T-cell (primary cell): ENCODE data around the gene CORIN. TPM values are rescaled to one million over a fixed set of nuclear protein-coding genes. Genes with fewer than 3 reads are reported as not detected.

ENCODE experiments used
- ATAC-seq, 4 experiments: fragments of 200-7000 bp in 3 of 4; fragments of 150-1000 bp in 1 of 4; cut with Tn5 transposase; replicated peaks in 1 of 4; 1 replicate in 3 of 4; 2 replicates in 1 of 4; pipeline ENCODE4 v1.10.0; 2021; ENCODE audit warnings: moderate library complexity in 3 of 4, mild to moderate bottlenecking in 2 of 4, moderate number of reproducible peaks in 1 of 4
- CTCF ChIA-PET, 2 donors: fragments of 300-600 bp; sonication (Branson Sonifier 250); formaldehyde crosslinking; loops; one replicate each; lab custom pipeline; 2022; ENCODE audit warnings: antibody characterized with exemption in 2 of 2; lab: Charles Lee
- POLR2A ChIA-PET, 2 donors: fragments of 300-600 bp; sonication (Branson Sonifier 250); formaldehyde crosslinking; loops; one replicate each; lab custom pipeline; 2022; ENCODE audit warnings: antibody characterized with exemption in 2 of 2; lab: Charles Lee
- DNase-seq, 35 experiments: peaks; one replicate each; pipeline versions ENCODE4 v3.0.0 to v3.0.0-alpha.2; 2013 to 2023
- H3K27ac ChIP-seq: one replicate; pipeline ENCODE4 v1.5.1; 2013; ENCODE audit warnings: low read length
- H3K27me3 ChIP-seq, 2 experiments: replicated peaks in 1 of 2; 1 replicate in 1 of 2; 2 replicates in 1 of 2; pipeline versions ENCODE4 v1.6.1 to v1.7.0; 2013; ENCODE audit warnings: low read length in 1 of 2, mixed read lengths in 1 of 2; ENCODE audit not compliant: control insufficient read depth in 2 of 2, insufficient read depth in 2 of 2; ENCODE audit errors: extremely low read depth in 1 of 2
- H3K36me3 ChIP-seq, 2 donors: 1 replicate in 1 of 2; 2 replicates in 1 of 2; pipeline versions ENCODE4 v1.6.1 to v1.7.0; 2013; ENCODE audit warnings: low read length in 1 of 2; ENCODE audit not compliant: control insufficient read depth in 2 of 2, insufficient read depth in 1 of 2; ENCODE audit errors: extremely low read depth in 1 of 2
- H3K4me1 ChIP-seq, 2 experiments: 1 replicate in 1 of 2; 2 replicates in 1 of 2; pipeline versions ENCODE4 v1.6.1 to v1.7.0; 2013; ENCODE audit warnings: low read length in 2 of 2, mixed read lengths in 1 of 2; ENCODE audit not compliant: insufficient read depth in 2 of 2, control insufficient read depth in 1 of 2; ENCODE audit errors: extremely low read depth in 1 of 2
- H3K4me3 ChIP-seq, 2 donors: 1 replicate in 1 of 2; 2 replicates in 1 of 2; pipeline versions ENCODE4 v1.5.1 to v1.7.0; 2013; ENCODE audit warnings: mild to moderate bottlenecking in 2 of 2, low read length in 1 of 2, moderate library complexity in 1 of 2; ENCODE audit not compliant: control insufficient read depth in 1 of 2; ENCODE audit errors: extremely low read depth in 1 of 2
- H3K9me3 ChIP-seq: 2 replicates; pipeline ENCODE4 v1.7.0; 2013
- H3K27ac Mint-ChIP-seq, 2 donors: one replicate each; pipeline ENCODE4 v1.8.0; 2020 to 2021; ENCODE audit warnings: mild to moderate bottlenecking in 2 of 2, mixed read lengths in 2 of 2
- H3K27me3 Mint-ChIP-seq, 2 donors: one replicate each; pipeline ENCODE4 v1.8.0; 2021 to 2022; ENCODE audit warnings: mixed read lengths in 2 of 2
- H3K36me3 Mint-ChIP-seq: one replicate; pipeline ENCODE4 v1.8.0; 2021; ENCODE audit warnings: mixed read lengths
- H3K4me1 Mint-ChIP-seq, 3 donors: one replicate each; pipeline ENCODE4 v1.8.0; 2020 to 2022; ENCODE audit warnings: mixed read lengths in 3 of 3, mild to moderate bottlenecking in 1 of 3
- H3K4me3 Mint-ChIP-seq, 3 donors: one replicate each; pipeline ENCODE4 v1.8.0; 2020 to 2022; ENCODE audit warnings: mild to moderate bottlenecking in 3 of 3, mixed read lengths in 3 of 3, moderate library complexity in 3 of 3
- H3K9me3 Mint-ChIP-seq, 3 donors: one replicate each; pipeline ENCODE4 v1.8.0; 2020 to 2022; ENCODE audit warnings: mixed read lengths in 3 of 3
- WGBS: methylation state at CpG from one replicate; pipeline ENCODE4 v1.1.5; 2013; ENCODE audit warnings: missing lambda C conversion rate; ENCODE audit not compliant: insufficient coverage; 5-methylcytosine and 5-hydroxymethylcytosine counted together
- total RNA-seq, 35 experiments: library from RNA in 6 of 35; stranded (reverse) in 6 of 35; fragments of 120-200 nt in 1 of 35; gene quantifications; one replicate each; pipeline versions ENCODE4 v1.2.1 to v1.2.4 and lab custom pipeline; 2013 to 2026

Gene CORIN
- total RNA-seq, 5 donors from 2014 or later (not counting 1 experiment from before 2014, with no cell fraction given): 0.44 to 0.86 (median 0.55) TPM; not detected in 1

DNA sequence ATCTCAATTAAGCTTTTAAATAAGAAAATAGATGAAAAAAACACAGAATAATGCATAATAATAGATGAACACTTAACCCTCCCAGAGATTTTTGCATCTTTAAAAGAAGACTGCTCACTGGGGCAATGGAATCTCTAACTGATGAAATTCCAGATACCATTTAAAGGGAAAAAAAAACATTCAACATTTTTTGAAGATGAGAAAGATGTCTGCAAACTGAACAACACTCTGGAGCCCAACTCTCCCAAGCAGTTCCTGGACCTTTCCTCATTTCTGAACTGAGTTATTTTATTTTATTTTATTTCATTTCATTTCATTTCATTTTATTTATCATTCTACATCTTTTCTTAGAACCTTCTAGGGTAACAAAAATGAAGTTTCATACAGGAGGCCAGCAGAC is 90.7 kb downstream of the CORIN start:
- Histone ChIP-seq H3K27ac (no peak overlapping the region), H3K9me3 (no peaks in the 10 kb centered on the region), H3K36me3 (no peaks in the 10 kb centered on the region), H3K27me3 (no peaks in the 10 kb centered on the region), H3K4me3 (no peak overlapping the region), H3K4me1 (no peaks in the 10 kb centered on the region)
- Mint-ChIP-seq H3K9me3 (peaks cover 0 to 6% (median 3%) of the 10 kb centered on the region in 3 donors), H3K27me3 (peaks cover 10 to 21% of the 10 kb centered on the region in 2 donors), H3K4me1 (peaks cover 0 to 5% (median 2%) of the 10 kb centered on the region in 3 donors), H3K27ac (no peak overlapping the region), H3K4me3 (no peak overlapping the region), H3K36me3 (no peaks in the 10 kb centered on the region)
- ChIA-PET CTCF (no interaction called here), POLR2A (no interaction called here)
- DNase-seq (no peak), ATAC-seq (no peak)

DNA sequence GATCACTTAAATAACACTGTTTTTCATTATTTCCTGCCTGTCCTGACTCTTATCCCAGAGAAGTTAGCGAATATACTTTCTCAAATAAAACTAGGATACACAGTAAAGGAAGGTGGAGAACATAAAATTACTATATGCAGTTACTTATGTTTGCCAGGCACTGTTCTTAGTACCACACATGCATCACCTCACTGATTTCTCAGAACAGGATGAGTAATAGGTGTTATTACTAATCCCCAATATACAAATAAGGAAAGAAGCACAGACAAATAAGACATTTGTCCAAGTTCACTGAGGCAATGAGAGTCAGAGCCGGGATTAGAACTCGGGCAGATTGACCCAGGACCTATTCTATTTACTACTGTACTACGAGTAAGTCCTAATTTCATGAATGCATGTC is 91.7 kb downstream of the CORIN start:
- Histone ChIP-seq H3K4me3 (no peak overlapping the region), H3K9me3 (no peaks in the 10 kb centered on the region), H3K36me3 (no peaks in the 10 kb centered on the region), H3K27me3 (no peaks in the 10 kb centered on the region), H3K27ac (no peak overlapping the region), H3K4me1 (no peaks in the 10 kb centered on the region)
- ChIA-PET CTCF (no interaction called here), POLR2A (no interaction called here)
- Mint-ChIP-seq H3K4me3 (no peak overlapping the region), H3K36me3 (no peaks in the 10 kb centered on the region), H3K27ac (no peak overlapping the region), H3K27me3 (peaks cover 6 to 14% of the 10 kb centered on the region in 2 donors), H3K9me3 (peaks cover 0 to 6% (median 0%) of the 10 kb centered on the region in 3 donors), H3K4me1 (peaks cover 0 to 5% (median 2%) of the 10 kb centered on the region in 3 donors)
- ATAC-seq (no peak), DNase-seq (no peak)
- WGBS: 75% methylated on average over 3 of the region's 4 CpGs

DNA sequence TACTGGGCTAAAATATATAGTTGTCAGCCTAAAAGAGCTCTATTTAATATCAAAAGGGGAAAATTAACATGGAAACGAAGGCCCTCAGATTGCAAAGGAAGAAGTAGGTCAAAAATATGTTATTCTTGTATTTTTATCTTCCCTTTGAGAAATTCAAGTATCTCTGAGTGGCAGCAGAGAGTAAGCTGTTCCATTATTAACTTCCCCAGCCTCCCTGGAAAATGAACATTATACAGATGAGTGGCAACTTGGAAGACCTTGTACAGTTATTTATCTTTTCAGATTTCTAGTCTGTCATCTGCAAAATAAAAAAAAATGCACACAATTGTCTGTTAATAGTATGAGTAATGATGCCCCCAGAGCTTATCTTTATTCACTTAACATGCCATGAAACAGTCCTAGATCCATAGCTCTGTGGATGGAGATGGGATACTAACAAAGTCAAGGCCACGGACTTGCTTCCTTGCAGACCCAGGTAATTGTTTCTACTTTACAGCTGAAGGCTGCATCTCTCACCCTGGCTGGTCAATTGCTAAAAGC is 93.0 kb downstream of the CORIN start:
- no peaks in the 10 kb centered on the region for H3K4me1 ChIP-seq
- H3K36me3 ChIP-seq: no peaks in the 10 kb centered on the region
- ChIA-PET CTCF (interaction anchor here in 1 of 2 donors (1.0 to 1.3 kb wide), 2 partner anchors 11 to 14 kb away, joined by 4 to 5 read pairs; no protein-coding TSS in a partner anchor), POLR2A (no interaction called here)
- peaks cover 2% of the 10 kb centered on the region for H3K9me3 ChIP-seq
- no peaks in the 10 kb centered on the region for H3K36me3 Mint-ChIP-seq
- WGBS: no CpG with 5 or more reads among the region's 2 CpGs
- H3K27me3 ChIP-seq: no peaks in the 10 kb centered on the region
- H3K27ac ChIP-seq: no peak overlapping the region
- no peak overlapping the region for H3K4me3 Mint-ChIP-seq
- no peak overlapping the region for H3K4me3 ChIP-seq
- peaks cover 0 to 10% (median 5%) of the 10 kb centered on the region in 3 donors for H3K9me3 Mint-ChIP-seq
- no peak overlapping the region for H3K27ac Mint-ChIP-seq
- ATAC-seq (no peak), DNase-seq (no peak)
- H3K27me3 Mint-ChIP-seq: peaks cover 4 to 5% of the 10 kb centered on the region in 2 donors
- H3K4me1 Mint-ChIP-seq: peaks cover 0 to 5% (median 2%) of the 10 kb centered on the region in 3 donors

DNA sequence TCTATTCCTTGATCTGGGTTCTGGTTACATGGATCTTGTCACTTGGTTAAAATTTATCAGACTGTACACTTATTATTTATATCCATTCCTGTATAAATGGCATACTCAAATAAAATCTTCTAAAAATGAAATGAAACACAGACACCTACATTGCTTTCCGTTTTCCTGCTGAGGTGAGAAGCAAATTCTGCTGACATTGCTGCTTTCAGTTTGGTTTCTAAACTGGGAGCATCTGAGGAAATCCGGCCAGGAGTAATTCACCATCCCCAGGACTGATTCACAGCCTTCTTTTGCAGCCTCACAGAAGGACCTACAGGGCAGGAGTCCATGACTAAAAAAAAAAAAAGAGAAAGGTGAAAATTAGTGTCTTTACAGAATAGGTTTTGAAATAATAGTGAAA is 93.6 kb downstream of the CORIN start:
- ATAC-seq: no peak
- H3K4me1 ChIP-seq: no peaks in the 10 kb centered on the region
- DNase-seq: no peak
- Mint-ChIP-seq H3K36me3 (no peaks in the 10 kb centered on the region), H3K27me3 (peaks cover 3 to 4% of the 10 kb centered on the region in 2 donors), H3K27ac (no peak overlapping the region), H3K4me1 (peaks cover 0 to 5% (median 2%) of the 10 kb centered on the region in 3 donors), H3K4me3 (no peak overlapping the region), H3K9me3 (peaks cover 2 to 15% (median 7%) of the 10 kb centered on the region in 3 donors)
- no CpG with 5 or more reads among the region's 2 CpGs for WGBS
- POLR2A ChIA-PET: no interaction called here
- no peaks in the 10 kb centered on the region for H3K36me3 ChIP-seq
- peaks cover 2% of the 10 kb centered on the region for H3K9me3 ChIP-seq
- CTCF ChIA-PET: interaction anchor here in 1 of 2 donors (1.0 to 1.3 kb wide), 2 partner anchors 11 to 15 kb away, joined by 4 to 5 read pairs; no protein-coding TSS in a partner anchor
- H3K27me3 ChIP-seq: no peaks in the 10 kb centered on the region
- H3K4me3 ChIP-seq: no peak overlapping the region
- H3K27ac ChIP-seq: no peak overlapping the region

DNA sequence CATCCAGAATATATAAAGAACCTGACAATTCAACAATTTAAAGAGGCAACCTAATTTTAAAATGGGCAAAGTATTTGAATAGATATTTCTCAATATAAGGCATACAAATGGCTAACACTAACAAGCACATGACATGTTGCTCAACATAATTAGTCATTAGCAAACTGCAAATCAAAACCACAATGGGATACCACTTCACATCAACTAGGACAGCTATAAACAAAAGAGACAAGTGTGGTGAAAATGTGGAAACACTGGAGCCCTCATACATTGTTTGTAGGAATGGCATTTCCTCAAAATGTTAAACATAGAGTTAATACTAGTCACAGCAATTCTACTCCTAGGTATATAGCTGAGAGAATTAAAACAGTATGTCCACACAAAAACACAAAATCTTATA is 96.7 kb downstream of the CORIN start:
- POLR2A ChIA-PET: no interaction called here
- Mint-ChIP-seq H3K36me3 (no peaks in the 10 kb centered on the region), H3K4me1 (peaks cover 0 to 5% (median 2%) of the 10 kb centered on the region in 3 donors), H3K27me3 (peaks cover 5 to 12% of the 10 kb centered on the region in 2 donors), H3K4me3 (no peak overlapping the region), H3K27ac (no peak overlapping the region), H3K9me3 (peaks cover 7 to 27% (median 9%) of the 10 kb centered on the region in 3 donors)
- Histone ChIP-seq H3K4me3 (no peak overlapping the region), H3K36me3 (no peaks in the 10 kb centered on the region), H3K27me3 (no peaks in the 10 kb centered on the region), H3K27ac (no peak overlapping the region), H3K4me1 (no peaks in the 10 kb centered on the region), H3K9me3 (peaks cover 2% of the 10 kb centered on the region)
- DNase-seq: no peak
- no peak for ATAC-seq
- CTCF ChIA-PET: no interaction called here

DNA sequence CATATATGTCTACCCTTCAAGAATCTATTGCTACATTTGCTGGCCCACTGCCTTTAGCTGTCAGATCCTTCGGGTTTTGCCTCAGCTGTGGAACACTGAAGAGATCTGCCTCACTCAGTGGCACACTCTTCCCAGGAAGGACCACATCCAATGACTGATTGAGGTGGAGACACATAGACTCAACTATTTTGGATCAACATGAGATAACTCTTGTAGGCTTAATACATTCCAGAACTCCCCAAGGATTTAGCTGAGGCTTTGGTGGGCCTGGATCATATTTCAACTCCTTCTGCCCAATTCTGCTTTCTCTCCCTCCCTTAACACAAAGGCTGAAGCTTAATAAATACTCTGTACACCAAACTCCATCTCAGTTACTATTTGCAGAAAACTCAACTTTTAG is 100.5 kb downstream of the CORIN start:
- Mint-ChIP-seq H3K4me3 (no peak overlapping the region), H3K9me3 (peaks cover 7 to 20% (median 9%) of the 10 kb centered on the region in 3 donors), H3K4me1 (no peaks in the 10 kb centered on the region), H3K36me3 (no peaks in the 10 kb centered on the region), H3K27me3 (peaks cover 5 to 16% of the 10 kb centered on the region in 2 donors), H3K27ac (no peak overlapping the region)
- H3K27ac ChIP-seq: no peak overlapping the region
- no peaks in the 10 kb centered on the region for H3K4me1 ChIP-seq
- CTCF ChIA-PET: interaction anchor here in 1 of 2 donors (0.7 kb wide), 1 partner anchor 348 kb away, joined by 3 read pairs; no protein-coding TSS in a partner anchor
- no peaks in the 10 kb centered on the region for H3K27me3 ChIP-seq
- no peak for DNase-seq
- H3K4me3 ChIP-seq: no peak overlapping the region
- no peaks in the 10 kb centered on the region for H3K36me3 ChIP-seq
- peaks cover 2% of the 10 kb centered on the region for H3K9me3 ChIP-seq
- no peak for ATAC-seq
- POLR2A ChIA-PET: no interaction called here
- WGBS: 83% methylated on average over 1 of the region's 1 CpG
